HG02678 (cell line): ENCODE measurements around the gene ZNF641.
"Not testable (repeated sequence)": the region's sequence is repeated elsewhere in the genome, so short reads cannot be mapped to it uniquely, and the experiment has no call there.

Experiments used
- ATAC-seq: cut with Tn5 transposase; IDR thresholded peaks from one replicate; pipeline ENCODE4 v1.9.1; 2021; ENCODE audit warnings: mild to moderate bottlenecking, moderate library complexity; ENCODE audit not compliant: unreplicated experiment

ZNF641 gene

GRCh38 chr12:48336061-48336460 lies 14.7 kb downstream of the ZNF641 start:
- no peak for ATAC-seq

DNA sequence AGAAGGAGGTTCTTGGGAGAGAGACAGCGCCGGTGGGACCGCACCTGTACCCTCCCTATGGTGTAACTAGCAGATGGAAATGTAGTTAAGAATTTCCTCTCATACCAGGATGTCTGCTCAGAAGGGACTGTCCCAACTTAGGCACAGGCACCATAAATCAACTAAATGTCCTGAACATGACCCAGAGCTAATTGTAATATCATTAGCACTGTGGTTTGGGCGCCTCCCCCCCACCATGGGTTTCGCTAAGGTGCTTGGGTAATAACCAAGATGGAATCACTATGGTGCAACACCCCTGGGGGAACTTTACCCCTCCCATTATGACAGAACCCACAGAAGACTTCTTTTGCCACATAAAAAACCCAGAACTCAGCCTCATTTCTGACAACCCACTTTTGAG lies 15.9 kb downstream of the ZNF641 start:
- no peak for ATAC-seq

DNA sequence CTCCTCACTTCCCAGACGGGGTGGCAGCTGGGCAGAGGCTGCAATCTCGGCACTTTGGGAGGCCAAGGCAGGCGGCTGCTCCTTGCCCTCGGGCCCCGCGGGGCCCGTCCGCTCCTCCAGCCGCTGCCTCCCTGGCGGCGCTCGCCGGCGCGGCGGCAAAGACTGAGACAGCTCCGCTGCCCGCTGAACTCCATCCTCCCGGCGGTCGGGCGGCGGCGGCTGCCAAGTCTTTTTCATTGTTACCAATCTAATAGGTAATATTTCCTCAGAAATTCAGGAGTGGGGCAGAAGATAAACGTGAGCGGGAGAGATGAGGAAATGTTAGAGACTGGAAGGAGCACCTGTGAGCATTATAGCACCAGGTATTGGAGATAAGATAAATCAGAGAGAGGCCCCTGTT lies 17.0 kb downstream of the ZNF641 start:
- not testable (repeated sequence) for ATAC-seq

DNA sequence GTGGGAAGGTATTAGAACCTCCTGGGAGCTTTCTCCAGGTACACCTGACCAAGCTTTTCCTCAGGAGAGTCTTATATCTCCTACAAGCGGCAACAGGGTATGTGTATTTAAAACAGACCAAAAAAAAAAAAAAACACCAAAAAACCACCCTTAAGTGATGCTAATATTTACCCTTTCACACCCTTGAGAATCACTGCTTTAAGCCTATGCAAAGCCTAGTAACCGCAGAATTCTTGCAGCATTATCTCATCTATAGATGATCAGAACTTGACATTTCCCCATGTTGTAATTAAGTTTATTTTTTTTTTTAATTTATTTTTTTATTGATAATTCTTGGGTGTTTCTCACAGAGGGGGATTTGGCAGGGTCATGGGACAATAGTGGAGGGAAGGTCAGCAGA lies 19.3 kb downstream of the ZNF641 start:
- ATAC-seq, result no peak

DNA sequence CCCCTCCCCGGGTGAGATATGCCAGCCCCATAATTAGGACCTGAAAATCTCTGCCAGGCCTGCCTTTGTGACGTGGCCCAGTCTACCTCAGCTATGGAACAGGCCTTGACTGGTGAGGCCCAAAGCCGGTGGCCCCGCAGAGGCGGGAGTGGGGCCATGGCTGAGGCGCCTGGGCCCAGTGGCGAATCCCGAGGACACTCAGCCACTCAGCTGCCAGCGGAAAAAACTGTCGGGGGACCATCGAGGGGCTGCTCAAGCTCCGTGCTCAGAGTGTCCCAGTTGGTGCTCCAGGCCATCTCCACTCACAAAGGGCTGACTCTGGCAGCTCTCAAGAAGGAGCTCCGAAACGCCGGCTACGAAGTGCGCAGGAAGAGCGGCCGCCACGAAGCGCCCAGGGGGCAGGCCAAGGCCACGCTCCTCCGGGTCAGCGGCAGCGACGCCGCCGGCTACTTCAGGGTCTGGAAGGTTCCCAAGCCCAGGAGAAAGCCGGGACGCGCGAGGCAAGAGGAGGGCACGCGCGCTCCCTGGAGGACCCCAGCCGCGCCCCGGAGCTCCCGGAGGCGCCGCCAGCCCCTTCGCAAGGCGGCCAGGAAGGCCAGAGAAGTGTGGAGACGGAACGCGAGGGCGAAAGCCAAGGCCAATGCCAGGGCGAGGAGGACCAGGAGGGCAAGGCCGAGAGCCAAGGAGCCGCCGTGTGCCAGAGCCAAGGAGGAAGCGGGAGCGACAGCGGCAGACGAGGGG lies 21.4 kb downstream of the ZNF641 start:
- no peak for ATAC-seq

- no peak for ATAC-seq
Measured at GRCh38 chr12:48316491-48316890, 34.2 kb downstream of the ZNF641 start.

DNA sequence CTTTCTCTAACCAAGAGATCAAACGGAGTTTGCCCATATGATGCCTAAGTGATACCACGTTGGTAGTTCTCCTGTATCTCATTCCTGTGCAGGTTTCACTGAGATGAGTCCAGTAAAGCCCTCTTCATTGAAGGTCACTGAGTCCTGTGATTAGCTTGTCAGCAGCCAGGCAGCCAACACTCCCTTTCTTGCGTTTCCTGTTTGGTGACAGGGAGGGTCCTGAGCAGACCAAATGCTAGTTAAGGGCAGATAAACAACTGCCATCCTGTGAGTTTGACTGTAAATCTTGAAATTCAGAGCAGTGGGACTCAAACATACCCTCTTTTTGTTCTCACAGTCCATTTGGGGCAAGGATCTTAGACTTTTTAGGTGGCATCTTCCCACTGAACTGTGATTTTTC lies 39.4 kb downstream of the ZNF641 start:
- no peak for ATAC-seq

DNA sequence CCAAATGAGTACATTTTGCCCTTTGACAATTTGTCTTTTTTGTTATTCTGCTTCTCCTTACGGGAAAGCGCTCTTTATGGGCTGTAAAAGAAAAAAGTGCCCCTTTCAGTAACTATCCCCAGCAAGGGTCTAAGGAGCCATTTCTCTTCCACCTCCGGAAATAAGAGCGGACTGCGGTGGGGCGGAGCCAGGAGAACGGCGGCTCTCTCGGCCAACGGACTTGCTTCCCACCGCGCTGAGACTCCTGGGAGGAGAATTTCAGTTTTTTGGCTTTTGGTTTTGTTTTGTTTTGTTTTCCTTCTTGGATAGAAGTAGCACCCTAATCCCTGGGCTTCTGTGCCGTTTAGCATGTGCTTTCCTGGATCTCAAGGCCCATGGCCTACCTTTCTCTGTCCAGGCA lies 43.5 kb downstream of the ZNF641 start:
- ATAC-seq, result no peak

DNA sequence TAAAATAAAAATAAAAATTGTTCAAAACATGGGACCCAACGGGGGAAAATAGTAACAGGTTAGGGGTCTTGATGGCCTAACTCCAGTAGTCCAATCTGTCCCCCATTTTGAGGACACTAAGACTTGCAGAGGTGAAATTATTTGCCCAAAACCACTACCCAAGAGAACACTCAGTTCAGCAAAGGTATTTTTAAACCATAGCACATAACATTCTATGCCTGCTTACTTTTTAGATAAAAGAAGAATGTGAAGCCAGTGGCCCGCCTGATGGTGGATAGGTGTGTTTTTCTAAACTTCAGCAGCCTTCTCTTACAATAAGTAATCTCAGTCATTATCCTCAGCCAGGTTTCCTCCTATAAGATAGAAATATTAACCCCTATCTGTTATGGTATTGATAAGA lies 45.5 kb downstream of the ZNF641 start:
- ATAC-seq, result no peak

DNA sequence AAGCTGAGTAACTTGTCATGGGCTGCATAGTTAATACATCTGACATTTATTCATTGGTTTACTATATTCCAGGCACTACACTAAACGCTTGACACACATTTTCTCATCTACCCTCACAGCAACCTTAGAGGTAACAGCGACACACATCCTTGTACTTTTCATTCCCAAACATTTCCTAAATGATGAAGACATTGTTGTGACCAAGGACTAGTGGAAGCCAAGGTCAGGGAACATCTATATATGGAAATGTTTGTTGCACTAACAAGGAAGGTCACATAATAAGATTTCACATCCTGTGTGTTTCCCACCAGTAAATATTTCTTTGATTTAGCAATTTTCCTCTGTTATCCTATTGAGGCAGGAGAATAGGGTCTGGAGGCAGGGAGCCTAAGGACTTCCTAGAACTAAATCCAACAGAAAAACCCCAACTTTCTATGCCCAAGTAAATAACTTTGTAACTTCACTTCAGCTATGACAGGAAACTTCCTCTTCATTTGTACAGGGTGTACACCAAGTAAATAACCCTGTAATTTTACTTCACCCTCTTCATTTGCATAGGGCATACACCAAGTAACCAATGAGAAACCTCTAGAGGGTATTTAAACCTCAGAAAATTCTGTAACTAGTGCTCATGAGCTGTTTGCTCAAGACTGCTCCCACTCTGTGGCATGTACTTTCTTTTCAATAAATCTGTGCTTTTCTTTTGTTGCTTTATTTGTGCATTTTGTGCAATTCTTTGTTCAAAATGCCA lies 48.4 kb downstream of the ZNF641 start:
- no peak for ATAC-seq

- ATAC-seq, result no peak
Measured at GRCh38 chr12:48300774-48301173, 49.9 kb downstream of the ZNF641 start.

DNA sequence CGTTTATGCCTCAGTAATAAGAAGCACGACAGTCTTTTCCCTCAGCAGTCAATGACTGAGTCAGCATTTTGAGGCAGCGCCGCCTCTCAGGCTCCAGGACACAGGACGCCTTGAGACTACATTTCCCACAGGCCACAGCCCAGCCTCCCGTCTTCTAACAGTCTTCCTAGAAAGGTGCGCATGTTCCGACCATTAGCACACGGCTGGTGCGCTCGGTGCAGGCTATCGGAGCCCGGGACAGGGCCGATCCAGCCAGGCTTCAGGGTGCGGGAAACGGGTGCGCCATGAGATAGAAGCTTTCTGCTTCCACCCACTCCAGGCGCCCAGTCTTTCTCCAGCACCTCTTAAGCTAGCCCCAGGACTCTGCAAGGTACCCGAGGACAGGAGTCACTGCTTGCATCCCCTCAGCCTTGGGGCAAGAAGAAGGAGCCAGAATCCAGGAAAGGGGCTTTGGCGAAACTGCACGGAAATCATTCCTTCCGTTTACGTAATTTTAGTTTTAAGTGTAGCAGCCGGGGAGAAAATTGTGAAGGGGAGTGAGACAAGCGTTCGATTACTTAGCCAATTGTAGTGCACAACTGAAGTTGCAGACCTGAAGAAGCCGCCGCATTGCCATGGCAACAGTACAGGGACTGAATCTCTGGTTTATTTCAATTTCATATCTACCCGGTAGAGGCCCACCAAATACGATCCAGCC lies 54.0 kb downstream of the ZNF641 start:
- ATAC-seq, result no peak

DNA sequence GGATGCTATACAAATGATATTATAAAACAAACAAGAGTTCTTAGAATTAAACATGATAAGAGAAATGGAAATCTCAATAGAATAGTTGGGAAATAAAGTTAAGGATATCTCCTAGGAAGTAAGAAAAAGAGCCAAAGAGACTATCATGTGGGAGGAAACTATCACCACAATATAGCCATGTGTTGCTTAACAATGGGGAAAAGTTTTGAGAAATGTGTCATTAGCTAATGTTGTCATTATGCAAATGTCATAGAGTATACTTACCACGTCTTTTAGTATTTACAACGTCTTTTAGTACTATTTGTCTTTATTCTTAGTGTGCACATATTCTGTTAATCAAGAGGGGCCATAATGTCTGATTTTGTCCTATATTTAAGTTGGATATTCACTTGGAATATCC lies 58.7 kb downstream of the ZNF641 start:
- no peak for ATAC-seq

- no peak for ATAC-seq
Measured at GRCh38 chr12:48291511-48291910, 59.2 kb downstream of the ZNF641 start.

GRCh38 chr12:48288387-48289268 lies 62.1 kb downstream of the ZNF641 start:
- no peak for ATAC-seq
